ENCODE results near the gene MDM2. TPM values are rescaled to one million over a fixed set of nuclear protein-coding genes. Genes with fewer than 3 reads are reported as not detected.
A peak's percentile ranks its signal among the peaks of the same experiment; 100 is the strongest.

MDM2 gene
- total and polyA plus RNA-seq, 2 of the 8 experiments (the other 6 are each of a cell fraction or from before 2014, with no cell fraction given): 15.1 to 115 TPM

GRCh38 chr12:68831272-68831671 is 23.3 kb downstream of the MDM2 start:
- Histone ChIP-seq H3K79me2 (ENCODE audit: control insufficient read depth in 1 of 2, insufficient read depth in 2 of 2, low read length in 2 of 2) (peaks cover 0 to 4% of the 10 kb centered on the region in 2 experiments; a peak in 1 of 4 replicates), H3K36me3 (ENCODE audit: control insufficient read depth in 2 of 4, insufficient read depth in 4 of 4, low read length in 3 of 4) (peaks cover 5 to 86% (median 24%) of the 10 kb centered on the region in 4 experiments; a peak in 7 of 8 replicates)

More at GRCh38 chr12:68831272-68831671, 23.3 kb downstream of the MDM2 start:
- no peak for TF ChIP-seq EGR1 (IDR thresholded peaks at IDR 0.05; ENCODE audit: borderline replicate concordance, low read depth, low read length)
- TF ChIP-seq POLR2AphosphoS5 (IDR thresholded peaks at IDR 0.05; ENCODE audit: low read depth, low read length): peak; percentile 21; the same call in 1 of the 2 replicates
- TF ChIP-seq HDAC2 (IDR thresholded peaks at IDR 0.05; ENCODE audit: borderline replicate concordance in 1 of 2, low read depth in 2 of 2, low read length in 2 of 2): no peak
- no peak for TF ChIP-seq BACH1 (IDR thresholded peaks at IDR 0.05; ENCODE audit: low read length)
- no peak overlapping the region for H3K56ac ChIP-seq (replicated peaks; ENCODE audit: insufficient read length, low read depth, low read length)
- 90% methylated on average over 6 of the region's 6 CpGs; no CpG with 5 or more reads in 1 of the 2 experiments for WGBS, 2 experiments (ENCODE audit: extremely low coverage in 1 of 2, insufficient coverage in 1 of 2, insufficient read length in 1 of 2, insufficient replicate concordance in 2 of 2, low coverage in 1 of 2, low lambda C conversion rate in 2 of 2, missing lambda C conversion rate in 1 of 2)
- H2AFZ ChIP-seq (ENCODE audit: low read length): no peak overlapping the region
- H3K9ac ChIP-seq (replicated peaks in 1 of 4; ENCODE audit: extremely low read depth in 1 of 4, low read depth in 3 of 4, low read length in 3 of 4): no peak overlapping the region
- H2AK5ac ChIP-seq (ENCODE audit: low read depth, low read length): no peak overlapping the region
- no peaks in the 10 kb centered on the region for H3K79me1 ChIP-seq (ENCODE audit: low read depth, low read length)
- no peak overlapping the region for H2BK120ac ChIP-seq (replicated peaks; ENCODE audit: low read depth, low read length)
- H2BK5ac ChIP-seq (ENCODE audit: low read depth, low read length): no peak overlapping the region
- H4K5ac ChIP-seq (ENCODE audit: insufficient read length, low read depth, low read length): no peak overlapping the region
- no peak overlapping the region for H3K18ac ChIP-seq (ENCODE audit: extremely low read depth, low read length)
- H3K23ac ChIP-seq (ENCODE audit: insufficient read length): no peak overlapping the region
- FAIRE-seq: no peak
- H3K4ac ChIP-seq (replicated peaks; ENCODE audit: insufficient read length, low read depth, low read length): no peak overlapping the region
- H3K4me1 ChIP-seq (replicated peaks in 1 of 4; ENCODE audit: control insufficient read depth in 3 of 4, insufficient read depth in 4 of 4, low read length in 3 of 4): peaks cover 0 to 7% (median 3%) of the 10 kb centered on the region in 4 experiments; a peak in 2 of 7 replicates
- no peak overlapping the region for H4K8ac ChIP-seq (ENCODE audit: extremely low read depth, insufficient read depth, low read length)
- ChIA-PET POLR2A (ENCODE audit: partially characterized antibody) (interaction anchor here (1.4 to 4.1 kb wide), 6 partner anchors 9 to 23 kb away, joined by 3 to 26 read pairs (median 19); partner anchors contain the start of gene MDM2), CTCF (ENCODE audit: partially characterized antibody) (interaction anchor here (1.0 to 3.6 kb wide), 17 partner anchors 8 to 411 kb away, joined by 3 to 33 read pairs (median 5); partner anchors contain the start of gene MDM2)
- no peak overlapping the region for H3K14ac ChIP-seq (ENCODE audit: insufficient read length)
- H3K27ac ChIP-seq (ENCODE audit: low read depth, low read length): no peak overlapping the region
- no peak overlapping the region for H2BK12ac ChIP-seq (ENCODE audit: low read depth, low read length)
- no peak overlapping the region for H3K4me2 ChIP-seq (ENCODE audit: insufficient read depth in 1 of 2, low read depth in 2 of 2, low read length in 2 of 2)
- H2BK20ac ChIP-seq (ENCODE audit: low read length): no peak overlapping the region
- H3K27me3 ChIP-seq (replicated peaks in 1 of 4; ENCODE audit: control insufficient read depth in 3 of 4, extremely low read depth in 1 of 4, insufficient read depth in 3 of 4, low read length in 3 of 4): no peaks in the 10 kb centered on the region
- H3K23me2 ChIP-seq (ENCODE audit: low read depth, low read length): no peaks in the 10 kb centered on the region
- no peaks in the 10 kb centered on the region for H4K20me1 ChIP-seq (replicated peaks in 1 of 2; ENCODE audit: control insufficient read depth in 1 of 2, insufficient read depth in 2 of 2, low read length in 2 of 2)
- H3K9me3 ChIP-seq (ENCODE audit: insufficient read depth in 2 of 2, low read depth in 1 of 2, low read length in 1 of 2): no peaks in the 10 kb centered on the region
- H4K91ac ChIP-seq (replicated peaks; ENCODE audit: insufficient read length, low read length): no peak overlapping the region
- H2BK15ac ChIP-seq (ENCODE audit: low read length): no peak overlapping the region
- no peak for DNase-seq (ENCODE audit: low read depth in 1 of 2, low spot score in 2 of 2)
- no peak overlapping the region for H3K4me3 ChIP-seq (ENCODE audit: extremely low read depth in 1 of 4, insufficient read depth in 2 of 4, low read depth in 3 of 4, low read length in 4 of 4)

All from H1 (cell line).